Parathyroid adenoma (tissue), 2 donors: ENCODE data around the gene ATP5F1A.

Experiments
- H2AFZ ChIP-seq: fragments of 300-600 bp; sonication (generic); one replicate; pipeline ENCODE4 v1.7.0; 2017; ENCODE audit warnings: antibody characterized with exemption, mild to moderate bottlenecking
- H3K27ac ChIP-seq: fragments of 300-600 bp; sonication (generic); one replicate; pipeline ENCODE4 v1.7.0; 2017
- H3K27me3 ChIP-seq: fragments of 300-600 bp; sonication (generic); one replicate; pipeline ENCODE4 v1.7.0; 2017; ENCODE audit warnings: low read length; ENCODE audit not compliant: control insufficient read depth, insufficient read depth
- H3K36me3 ChIP-seq: fragments of 300-600 bp; sonication (generic); one replicate; pipeline ENCODE4 v1.7.0; 2017; ENCODE audit warnings: low read length; ENCODE audit not compliant: control insufficient read depth, insufficient read depth
- H3K4me1 ChIP-seq: fragments of 300-600 bp; sonication (generic); one replicate; pipeline ENCODE4 v1.7.0; 2017; ENCODE audit warnings: control low read depth
- H3K4me2 ChIP-seq: fragments of 300-600 bp; sonication (generic); one replicate; pipeline ENCODE4 v1.7.0; 2017; ENCODE audit warnings: low read length
- H3K4me3 ChIP-seq: fragments of 300-600 bp; sonication (generic); one replicate; pipeline ENCODE4 v1.7.0; 2017; ENCODE audit warnings: low read depth, low read length
- H3K79me2 ChIP-seq: fragments of 300-600 bp; sonication (generic); one replicate; pipeline ENCODE4 v1.7.0; 2017; ENCODE audit warnings: control low read depth
- H3K9ac ChIP-seq: fragments of 300-600 bp; sonication (generic); one replicate; pipeline ENCODE4 v1.7.0; 2017; ENCODE audit warnings: mild to moderate bottlenecking
- H3K9me3 ChIP-seq: fragments of 300-600 bp; sonication (generic); one replicate; pipeline ENCODE4 v1.7.0; 2017; ENCODE audit warnings: low read length; ENCODE audit not compliant: control insufficient read depth
- CTCF ChIP-seq: fragments of 300-600 bp; sonication (generic); IDR thresholded peaks from one replicate; pipeline ENCODE4 v1.7.0; 2017; ENCODE audit warnings: antibody characterized with exemption, mild to moderate bottlenecking
- donor health status: primary hyperparathyroidism.

The ATP5F1A gene

GRCh38 chr18:46097801-46098615 lies at the start of gene ATP5F1A:
ATP5F1A (minus strand) TSS chr18:46098296; CDS start chr18:46098231, 65 bp downstream.
- Histone ChIP-seq H3K9ac (peak within 1 kb of the TSS; percentile 67), H3K36me3 (peaks cover 5% of the 10 kb centered on the region), H3K27me3 (no peaks in the 10 kb centered on the region), H3K4me1 (peaks cover 14% of the 10 kb centered on the region), H3K27ac (peak within 1 kb of the TSS; percentile 94), H3K4me3 (peak within 1 kb of the TSS; percentile 92), H3K79me2 (peaks cover 30% of the 10 kb centered on the region), H2AFZ (peak within 1 kb of the TSS; percentile 99), H3K4me2 (peak within 1 kb of the TSS; percentile 97), H3K9me3 (no peaks in the 10 kb centered on the region)
- no peak for TF ChIP-seq CTCF

- Histone ChIP-seq H3K36me3 (no peaks in the 10 kb centered on the region), H3K4me3 (no peak overlapping the region), H3K9me3 (no peaks in the 10 kb centered on the region), H3K4me1 (no peaks in the 10 kb centered on the region), H3K9ac (no peak overlapping the region), H2AFZ (no peak overlapping the region), H3K4me2 (no peak overlapping the region), H3K79me2 (no peaks in the 10 kb centered on the region), H3K27me3 (no peaks in the 10 kb centered on the region), H3K27ac (no peak overlapping the region)
- TF ChIP-seq CTCF: no peak
These were observed 43.1 kb upstream of the ATP5F1A start for GRCh38 chr18:46141199-46141598.

GRCh38 chr18:46140173-46140572 lies 42.1 kb upstream of the ATP5F1A start:
- no peaks in the 10 kb centered on the region for H3K79me2 ChIP-seq
- H3K36me3 ChIP-seq: no peaks in the 10 kb centered on the region
- no peak for TF ChIP-seq CTCF
- no peaks in the 10 kb centered on the region for H3K27me3 ChIP-seq
- H2AFZ ChIP-seq: no peak overlapping the region
- H3K27ac ChIP-seq: no peak overlapping the region
- no peak overlapping the region for H3K9ac ChIP-seq
- H3K9me3 ChIP-seq: no peaks in the 10 kb centered on the region
- H3K4me1 ChIP-seq: peaks cover 5% of the 10 kb centered on the region
- no peak overlapping the region for H3K4me3 ChIP-seq
- H3K4me2 ChIP-seq: no peak overlapping the region

GRCh38 chr18:46134920-46135675 lies 37.0 kb upstream of the ATP5F1A start:
- peaks cover 11% of the 10 kb centered on the region for H3K4me1 ChIP-seq
- H3K9ac ChIP-seq: no peak overlapping the region
- H3K36me3 ChIP-seq: no peaks in the 10 kb centered on the region
- no peaks in the 10 kb centered on the region for H3K79me2 ChIP-seq
- H2AFZ ChIP-seq: peak overlapping the region; percentile 56
- TF ChIP-seq CTCF: no peak
- H3K27me3 ChIP-seq: no peaks in the 10 kb centered on the region
- no peaks in the 10 kb centered on the region for H3K9me3 ChIP-seq
- H3K27ac ChIP-seq: peak overlapping the region; percentile 40
- peak overlapping the region; percentile 28 for H3K4me3 ChIP-seq
- peak overlapping the region; percentile 13 for H3K4me2 ChIP-seq
